B cell (primary cell): ENCODE measurements around the gene CCDC24.

ENCODE experiments used
- EZH2 ChIP-seq: IDR thresholded peaks from 2 replicates; pipeline ENCODE4 v1.6.1; 2012; ENCODE audit warnings: borderline replicate concordance, low read depth, mild to moderate bottlenecking, moderate library complexity, low read length; ENCODE audit not compliant: insufficient read depth, poor library complexity, severe bottlenecking
- TF ChIP-seq, protein P1 (sequence below): fragments of 200-600 bp; IDR thresholded peaks from one replicate; pipeline ENCODE4 v1.8.0; 2022; ENCODE audit warnings: antibody characterized with exemption, mild to moderate bottlenecking

DNA sequence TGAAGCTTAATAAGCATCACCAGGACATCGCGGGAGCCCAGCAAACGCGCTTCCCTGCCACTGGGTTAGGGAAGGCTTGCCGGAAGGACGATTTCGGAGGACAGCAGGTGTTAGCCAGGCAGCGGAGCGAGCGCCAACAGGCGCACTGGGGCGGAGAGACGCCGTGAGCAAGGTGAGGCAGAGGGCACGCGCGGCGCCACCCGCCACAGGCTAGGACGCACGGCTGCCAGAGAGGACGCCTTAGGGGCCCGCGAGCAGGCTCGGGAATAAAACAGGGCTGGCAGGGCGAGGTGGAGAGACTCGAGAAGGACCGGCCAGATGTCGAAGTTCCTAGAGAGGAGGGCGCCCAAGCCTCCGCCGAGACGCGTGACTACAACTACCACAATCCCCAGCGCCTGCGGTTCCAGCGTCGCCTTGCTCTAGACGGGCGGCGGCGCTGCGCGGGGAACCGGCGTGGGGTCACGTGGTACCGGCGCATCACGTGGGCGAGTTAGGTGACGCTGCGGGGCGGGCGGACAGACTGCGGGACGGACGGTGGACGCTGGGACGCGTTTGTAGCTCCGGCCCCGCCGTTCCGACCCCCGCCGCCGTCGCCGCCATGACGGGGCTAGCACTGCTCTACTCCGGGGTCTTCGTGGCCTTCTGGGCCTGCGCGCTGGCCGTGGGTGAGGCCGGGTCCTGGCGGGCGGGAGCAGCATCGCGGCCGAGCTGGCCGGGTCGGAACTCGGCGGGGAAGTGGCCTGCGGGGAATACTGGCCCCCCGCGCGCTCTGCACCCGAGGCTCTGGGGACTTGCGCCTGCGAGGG lies 16.8 kb upstream of the CCDC24 start, which contains the start of gene ATP6V0B:
- TF ChIP-seq EZH2, result no peak
- TF ChIP-seq, protein P1, sequence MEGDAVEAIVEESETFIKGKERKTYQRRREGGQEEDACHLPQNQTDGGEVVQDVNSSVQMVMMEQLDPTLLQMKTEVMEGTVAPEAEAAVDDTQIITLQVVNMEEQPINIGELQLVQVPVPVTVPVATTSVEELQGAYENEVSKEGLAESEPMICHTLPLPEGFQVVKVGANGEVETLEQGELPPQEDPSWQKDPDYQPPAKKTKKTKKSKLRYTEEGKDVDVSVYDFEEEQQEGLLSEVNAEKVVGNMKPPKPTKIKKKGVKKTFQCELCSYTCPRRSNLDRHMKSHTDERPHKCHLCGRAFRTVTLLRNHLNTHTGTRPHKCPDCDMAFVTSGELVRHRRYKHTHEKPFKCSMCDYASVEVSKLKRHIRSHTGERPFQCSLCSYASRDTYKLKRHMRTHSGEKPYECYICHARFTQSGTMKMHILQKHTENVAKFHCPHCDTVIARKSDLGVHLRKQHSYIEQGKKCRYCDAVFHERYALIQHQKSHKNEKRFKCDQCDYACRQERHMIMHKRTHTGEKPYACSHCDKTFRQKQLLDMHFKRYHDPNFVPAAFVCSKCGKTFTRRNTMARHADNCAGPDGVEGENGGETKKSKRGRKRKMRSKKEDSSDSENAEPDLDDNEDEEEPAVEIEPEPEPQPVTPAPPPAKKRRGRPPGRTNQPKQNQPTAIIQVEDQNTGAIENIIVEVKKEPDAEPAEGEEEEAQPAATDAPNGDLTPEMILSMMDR, result no peak
